Measurements from ENCODE around the gene FAR1. TPM values are rescaled to one million over a fixed set of nuclear protein-coding genes. Genes with fewer than 3 reads are reported as not detected.

FAR1 gene
- total and polyA plus RNA-seq, 2 of the 4 experiments (the other 2 are of a cell fraction), result 35.3 to 119 TPM

DNA sequence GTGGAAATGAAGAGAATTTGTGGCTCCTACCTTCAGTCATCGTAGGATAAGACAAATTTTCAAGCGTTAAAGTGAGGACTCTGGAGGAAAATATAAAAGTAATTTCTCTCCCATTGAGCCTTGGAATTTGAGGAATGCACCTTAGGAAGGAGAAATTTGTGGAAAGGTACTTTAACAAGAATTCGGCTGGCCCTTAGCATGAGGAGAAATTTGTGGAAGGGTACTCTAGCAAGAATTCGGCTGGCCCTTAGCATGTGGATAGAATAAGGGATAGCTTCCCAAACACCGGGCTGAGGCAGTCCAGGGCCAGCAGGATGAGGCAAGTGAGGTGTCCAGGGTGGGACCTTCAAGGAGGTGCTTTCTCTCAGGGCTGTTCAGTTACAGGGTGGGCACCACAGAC is 33.2 kb upstream of the FAR1 start:
- Histone ChIP-seq H3K79me1 (ENCODE audit: low read depth in 1 of 2, low read length in 2 of 2) (no peaks in the 10 kb centered on the region), H3K14ac (replicated peaks; ENCODE audit: low read depth, low read length) (no peak overlapping the region), H3K18ac (ENCODE audit: low read depth, low read length) (no peak overlapping the region), H2BK120ac (ENCODE audit: low read depth, low read length) (no peak overlapping the region), H3K23ac (ENCODE audit: low read depth, low read length) (no peak overlapping the region), H4K5ac (ENCODE audit: low read depth, low read length) (no peak overlapping the region), H3K27ac (ENCODE audit: insufficient read depth, low read length) (no peak overlapping the region), H2AFZ (replicated peaks; ENCODE audit: low read length, poor library complexity) (no peak overlapping the region), H4K91ac (ENCODE audit: insufficient read depth, low read depth, low read length) (no peak overlapping the region), H3K36me3 (ENCODE audit: control insufficient read depth, insufficient read depth, low read length) (no peaks in the 10 kb centered on the region), H3K56ac (ENCODE audit: extremely low read depth, insufficient read depth, low read length) (no peak overlapping the region), H4K20me1 (ENCODE audit: insufficient read depth, low read length) (no peaks in the 10 kb centered on the region), H4K8ac (ENCODE audit: low read depth in 2 of 2, low read length in 2 of 2) (no peak overlapping the region), H2BK20ac (ENCODE audit: low read depth, low read length) (no peak overlapping the region), H2AK5ac (ENCODE audit: low read depth, low read length) (no peak overlapping the region), H3K9me3 (ENCODE audit: control insufficient read depth, insufficient read depth, low read length) (no peaks in the 10 kb centered on the region), H3K4me3 (ENCODE audit: insufficient read depth, low read depth, low read length) (no peak overlapping the region), H3K4me2 (ENCODE audit: low read depth, low read length) (no peak overlapping the region), H3K9me1 (ENCODE audit: insufficient read depth, low read length) (no peaks in the 10 kb centered on the region), H2BK15ac (ENCODE audit: low read depth, low read length) (no peak overlapping the region), H3K4me1 (ENCODE audit: control insufficient read depth, insufficient read depth, low read length) (no peaks in the 10 kb centered on the region), H3K27me3 (ENCODE audit: control insufficient read depth, insufficient read depth, low read length) (no peaks in the 10 kb centered on the region; the same call in 1 of the 2 replicates), H3K9ac (ENCODE audit: low read depth, low read length) (no peak overlapping the region), H2AK9ac (replicated peaks; ENCODE audit: low read depth, low read length, poor library complexity) (no peak overlapping the region), H3K4ac (ENCODE audit: low read depth, low read length) (no peak overlapping the region), H2BK5ac (ENCODE audit: low read depth, low read length, poor library complexity, severe bottlenecking) (no peak overlapping the region)
- no CpG with 5 or more reads among the region's 5 CpGs for WGBS, 2 experiments (ENCODE audit: extremely low coverage in 2 of 2, insufficient read length in 1 of 2)
- TF ChIP-seq NFE2L2 (IDR thresholded peaks at IDR 0.05; ENCODE audit: low read depth, low read length) (no peak), CEBPB (IDR thresholded peaks at IDR 0.05; ENCODE audit: low read depth, low read length) (no peak), BHLHE40 (IDR thresholded peaks at IDR 0.05; ENCODE audit: low read depth, low read length) (no peak), MAZ (IDR thresholded peaks at IDR 0.05; ENCODE audit: borderline replicate concordance, low read depth, low read length) (no peak), USF2 (IDR thresholded peaks at IDR 0.05; ENCODE audit: low read depth, low read length) (no peak), FOS (IDR thresholded peaks at IDR 0.05; ENCODE audit: low read depth, low read length) (no peak), MAFK (IDR thresholded peaks at IDR 0.05; ENCODE audit: low read depth, low read length) (no peak), RCOR1 (IDR thresholded peaks at IDR 0.05; ENCODE audit: insufficient replicate concordance, low read length) (no peak), RAD21 (IDR thresholded peaks at IDR 0.05; ENCODE audit: low read length) (no peak), SMC3 (IDR thresholded peaks at IDR 0.05; ENCODE audit: low read depth, low read length) (no peak), CHD1 (IDR thresholded peaks at IDR 0.05; ENCODE audit: low read depth, low read length) (no peak), MXI1 (IDR thresholded peaks at IDR 0.05; ENCODE audit: borderline replicate concordance, low read depth, low read length) (no peak), POLR2A (IDR thresholded peaks at IDR 0.05; ENCODE audit: low read depth, low read length) (no peak), RFX5 (IDR thresholded peaks at IDR 0.05; ENCODE audit: low read depth, low read length) (no peak)
- TF ChIP-seq, protein P1, sequence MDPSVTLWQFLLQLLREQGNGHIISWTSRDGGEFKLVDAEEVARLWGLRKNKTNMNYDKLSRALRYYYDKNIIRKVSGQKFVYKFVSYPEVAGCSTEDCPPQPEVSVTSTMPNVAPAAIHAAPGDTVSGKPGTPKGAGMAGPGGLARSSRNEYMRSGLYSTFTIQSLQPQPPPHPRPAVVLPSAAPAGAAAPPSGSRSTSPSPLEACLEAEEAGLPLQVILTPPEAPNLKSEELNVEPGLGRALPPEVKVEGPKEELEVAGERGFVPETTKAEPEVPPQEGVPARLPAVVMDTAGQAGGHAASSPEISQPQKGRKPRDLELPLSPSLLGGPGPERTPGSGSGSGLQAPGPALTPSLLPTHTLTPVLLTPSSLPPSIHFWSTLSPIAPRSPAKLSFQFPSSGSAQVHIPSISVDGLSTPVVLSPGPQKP (IDR thresholded peaks at IDR 0.05; ENCODE audit: borderline replicate concordance, low read depth, low read length), result no peak
- TF ChIP-seq, protein P2, sequence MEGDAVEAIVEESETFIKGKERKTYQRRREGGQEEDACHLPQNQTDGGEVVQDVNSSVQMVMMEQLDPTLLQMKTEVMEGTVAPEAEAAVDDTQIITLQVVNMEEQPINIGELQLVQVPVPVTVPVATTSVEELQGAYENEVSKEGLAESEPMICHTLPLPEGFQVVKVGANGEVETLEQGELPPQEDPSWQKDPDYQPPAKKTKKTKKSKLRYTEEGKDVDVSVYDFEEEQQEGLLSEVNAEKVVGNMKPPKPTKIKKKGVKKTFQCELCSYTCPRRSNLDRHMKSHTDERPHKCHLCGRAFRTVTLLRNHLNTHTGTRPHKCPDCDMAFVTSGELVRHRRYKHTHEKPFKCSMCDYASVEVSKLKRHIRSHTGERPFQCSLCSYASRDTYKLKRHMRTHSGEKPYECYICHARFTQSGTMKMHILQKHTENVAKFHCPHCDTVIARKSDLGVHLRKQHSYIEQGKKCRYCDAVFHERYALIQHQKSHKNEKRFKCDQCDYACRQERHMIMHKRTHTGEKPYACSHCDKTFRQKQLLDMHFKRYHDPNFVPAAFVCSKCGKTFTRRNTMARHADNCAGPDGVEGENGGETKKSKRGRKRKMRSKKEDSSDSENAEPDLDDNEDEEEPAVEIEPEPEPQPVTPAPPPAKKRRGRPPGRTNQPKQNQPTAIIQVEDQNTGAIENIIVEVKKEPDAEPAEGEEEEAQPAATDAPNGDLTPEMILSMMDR (conservative IDR thresholded peaks at IDR 0.05; ENCODE audit: low read depth, low read length), result no peak
- intact Hi-C loops (cut with micrococcal nuclease), result no loop called here
- dilution Hi-C loops (cut with HindIII; ENCODE audit: low sequenced_read_pairs, unreplicated experiment), result no loop called here
- DNase-seq, result no peak
- no TSS peak for BruUV-seq (replicated peaks)
- in situ Hi-C loops (cut with MboI; ENCODE audit: low sequenced_read_pairs), result no loop called here
- ChIA-PET POLR2A (ENCODE audit: unreplicated experiment) (no interaction called here), CTCF (interaction anchor here (0.8 kb wide), 1 partner anchor 25 kb away, joined by 3 read pairs; no protein-coding TSS in a partner anchor)
- ATAC-seq (ENCODE audit: low read depth), result no peak
